IPS DF 6.9 (cell line): ENCODE data around the gene NPAS2.

Experiments used
- DNase-seq: peaks from one replicate; pipeline ENCODE4 v3.0.0-alpha.2; 2013; ENCODE audit warnings: low read depth, low spot score
- H3K27ac ChIP-seq: one replicate; pipeline ENCODE4 v1.5.1; 2013; ENCODE audit warnings: low read length, control low read depth
- H3K27me3 ChIP-seq: 2 replicates; pipeline ENCODE4 v1.6.1; 2013; ENCODE audit warnings: mild to moderate bottlenecking, low read length; ENCODE audit not compliant: control insufficient read depth, insufficient read depth
- H3K36me3 ChIP-seq: 2 replicates; pipeline ENCODE4 v1.6.1; 2013; ENCODE audit warnings: low read length; ENCODE audit not compliant: control insufficient read depth, insufficient read depth
- H3K4me1 ChIP-seq: 2 replicates; pipeline ENCODE4 v1.6.1; 2013; ENCODE audit warnings: low read length; ENCODE audit not compliant: control insufficient read depth, insufficient read depth
- H3K4me3 ChIP-seq: 2 replicates; pipeline ENCODE4 v1.5.1; 2013; ENCODE audit warnings: mild to moderate bottlenecking, low read length
- H3K9me3 ChIP-seq: 2 replicates; pipeline ENCODE4 v1.6.1; 2013; ENCODE audit warnings: low read length, inconsistent platforms; ENCODE audit not compliant: control insufficient read depth, insufficient read depth
- WGBS: extraction: QIAGEN DNeasy Blood & Tissue Kit; methylation state at CpG from one replicate; pipeline ENCODE4 v1.1.7; 2013; ENCODE audit warnings: mixed read lengths, missing lambda C conversion rate; ENCODE audit not compliant: insufficient read length, insufficient coverage; 5-methylcytosine and 5-hydroxymethylcytosine counted together

NPAS2 gene

DNA sequence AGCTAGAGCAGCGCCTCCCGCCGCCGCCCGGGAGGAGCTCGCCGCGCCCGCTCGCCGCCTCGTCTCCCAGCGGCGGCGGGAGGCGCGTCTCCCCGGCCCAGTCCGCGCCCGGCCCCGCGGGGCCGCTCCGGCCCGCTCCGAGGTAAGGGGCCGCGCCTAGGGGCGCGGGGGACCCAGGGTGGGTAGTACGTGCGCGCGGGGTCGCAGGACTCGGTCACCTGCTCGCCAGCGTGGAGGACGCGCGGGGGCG is 259 bp downstream of the NPAS2 start:
- no peak overlapping the region for H3K27ac ChIP-seq
- H3K4me3 ChIP-seq: peak overlapping the region; percentile 46; the same call in 1 of the 2 replicates
- no peak for DNase-seq
- no peaks in the 10 kb centered on the region for H3K9me3 ChIP-seq
- peaks cover 1% of the 10 kb centered on the region; the same call in 1 of the 2 replicates for H3K4me1 ChIP-seq
- H3K36me3 ChIP-seq: no peaks in the 10 kb centered on the region
- no CpG with 5 or more reads among the region's 43 CpGs for WGBS
- peaks cover 29% of the 10 kb centered on the region for H3K27me3 ChIP-seq

DNA sequence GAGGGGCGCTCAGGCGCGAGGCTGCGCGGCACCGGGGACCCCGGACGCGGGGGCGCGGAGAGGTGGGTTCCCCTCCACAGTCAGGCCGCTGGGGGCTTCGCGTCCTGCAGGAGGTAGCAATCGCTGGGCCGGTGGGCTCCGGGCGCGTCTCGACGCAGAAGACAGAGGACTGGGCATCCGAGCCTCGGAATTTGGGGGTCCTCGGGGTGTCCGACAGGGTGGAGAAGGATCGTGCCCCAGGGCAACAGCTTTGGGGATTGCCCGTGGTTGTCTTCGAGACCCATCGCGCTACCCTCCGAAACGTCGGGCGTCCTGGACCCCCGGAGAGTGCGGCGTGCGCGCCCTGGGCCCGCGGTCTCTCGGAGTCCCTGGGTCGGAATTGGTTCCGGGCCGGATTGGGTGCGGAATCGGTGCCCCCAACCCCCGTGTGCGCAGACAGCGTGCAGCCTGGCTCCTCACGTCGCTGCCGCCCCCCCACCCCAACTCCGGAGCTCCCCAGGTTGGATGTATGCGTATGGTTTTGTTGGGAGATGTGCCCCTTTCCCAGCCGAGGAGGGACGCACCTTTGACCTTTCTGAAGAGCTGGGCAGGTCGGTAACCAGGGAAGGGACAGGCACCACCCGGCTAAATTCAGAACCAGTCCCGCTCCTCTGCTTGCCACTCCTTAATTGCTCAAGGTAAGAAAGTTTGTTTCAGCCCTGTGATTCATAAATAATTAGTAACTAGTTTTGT is 750 bp downstream of the NPAS2 start:
- H3K4me1 ChIP-seq: peaks cover 1% of the 10 kb centered on the region; the same call in 1 of the 2 replicates
- no CpG with 5 or more reads among the region's 60 CpGs for WGBS
- peaks cover 29% of the 10 kb centered on the region for H3K27me3 ChIP-seq
- no peaks in the 10 kb centered on the region for H3K36me3 ChIP-seq
- peak overlapping the region; percentile 46; the same call in 1 of the 2 replicates for H3K4me3 ChIP-seq
- DNase-seq: no peak
- no peak overlapping the region for H3K27ac ChIP-seq
- H3K9me3 ChIP-seq: no peaks in the 10 kb centered on the region

GRCh38 chr2:100821255-100821910 is 1.4 kb downstream of the NPAS2 start:
- Histone ChIP-seq H3K27ac (no peak overlapping the region), H3K27me3 (peaks cover 29% of the 10 kb centered on the region), H3K9me3 (no peaks in the 10 kb centered on the region), H3K36me3 (no peaks in the 10 kb centered on the region), H3K4me3 (no peak overlapping the region; the same call in 1 of the 2 replicates), H3K4me1 (peaks cover 1% of the 10 kb centered on the region; the same call in 1 of the 2 replicates)
- no CpG with 5 or more reads among the region's 14 CpGs for WGBS
- DNase-seq: no peak

DNA sequence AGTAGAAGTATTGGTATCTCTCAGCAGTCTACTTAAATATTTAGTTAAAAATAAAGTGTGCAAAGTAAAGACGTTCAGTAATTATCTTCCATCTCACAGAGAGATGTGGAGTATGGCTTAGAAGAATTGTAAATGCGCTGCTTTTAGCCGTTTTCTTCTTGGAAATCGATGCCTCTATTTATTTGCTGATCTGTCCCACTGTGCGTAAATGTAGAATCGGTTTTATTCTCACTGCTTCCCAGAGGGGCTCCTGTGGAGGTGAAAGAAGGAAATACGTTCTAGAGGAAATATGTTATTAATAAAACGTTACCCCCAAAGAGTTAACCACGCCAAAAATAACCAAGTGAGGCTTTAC is 1.9 kb downstream of the NPAS2 start:
- H3K27ac ChIP-seq: no peak overlapping the region
- DNase-seq: no peak
- peaks cover 1% of the 10 kb centered on the region; the same call in 1 of the 2 replicates for H3K4me1 ChIP-seq
- H3K36me3 ChIP-seq: no peaks in the 10 kb centered on the region
- no peaks in the 10 kb centered on the region for H3K9me3 ChIP-seq
- no CpG with 5 or more reads among the region's 9 CpGs for WGBS
- H3K4me3 ChIP-seq: no peak overlapping the region
- peaks cover 29% of the 10 kb centered on the region for H3K27me3 ChIP-seq

DNA sequence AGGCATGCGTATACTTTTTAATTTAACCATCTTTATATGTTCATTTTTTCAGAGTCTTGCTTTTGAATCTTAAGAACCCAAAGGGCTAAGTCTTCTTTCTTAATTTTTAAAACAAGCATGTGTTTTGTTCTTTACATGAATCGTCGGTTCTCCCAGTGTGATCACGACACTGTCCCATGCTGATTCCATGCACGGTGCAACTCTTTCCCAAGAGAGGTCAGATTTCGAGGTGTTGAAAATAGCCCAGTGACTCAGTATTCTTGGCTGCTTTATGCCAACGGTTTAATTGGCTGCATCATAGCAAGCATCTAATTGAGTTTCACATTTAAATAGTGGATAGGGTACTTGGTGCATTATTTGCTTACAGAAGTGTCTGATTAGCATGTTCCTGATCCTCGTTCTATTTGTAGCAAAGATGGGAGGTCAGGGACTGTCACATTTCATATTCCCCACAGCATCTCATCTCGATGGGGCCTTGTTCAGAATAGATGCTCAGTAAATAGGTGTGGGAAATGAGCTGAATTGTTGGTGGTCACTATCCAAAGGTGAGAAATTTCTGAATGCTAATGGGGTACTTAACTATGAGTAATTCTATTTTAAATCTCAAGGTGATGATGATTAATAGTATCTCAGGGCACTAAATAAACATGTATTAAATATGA is 2.8 kb downstream of the NPAS2 start:
- peaks cover 28% of the 10 kb centered on the region for H3K27me3 ChIP-seq
- WGBS: no CpG with 5 or more reads among the region's 9 CpGs
- H3K36me3 ChIP-seq: no peaks in the 10 kb centered on the region
- no peak overlapping the region for H3K27ac ChIP-seq
- no peak overlapping the region for H3K4me3 ChIP-seq
- no peak for DNase-seq
- H3K9me3 ChIP-seq: no peaks in the 10 kb centered on the region
- peaks cover 1% of the 10 kb centered on the region; the same call in 1 of the 2 replicates for H3K4me1 ChIP-seq

- peaks cover 19% of the 10 kb centered on the region for H3K27me3 ChIP-seq
- no CpG with 5 or more reads among the region's 6 CpGs for WGBS
- no peak overlapping the region for H3K27ac ChIP-seq
- no peak for DNase-seq
- H3K9me3 ChIP-seq: no peaks in the 10 kb centered on the region
- no peak overlapping the region for H3K4me3 ChIP-seq
- no peaks in the 10 kb centered on the region for H3K4me1 ChIP-seq
- H3K36me3 ChIP-seq: no peaks in the 10 kb centered on the region
Measured at GRCh38 chr2:100823665-100824438, 3.9 kb downstream of the NPAS2 start.

- Histone ChIP-seq H3K4me1 (no peaks in the 10 kb centered on the region), H3K9me3 (no peaks in the 10 kb centered on the region), H3K27me3 (peaks cover 13% of the 10 kb centered on the region), H3K4me3 (no peak overlapping the region), H3K36me3 (no peaks in the 10 kb centered on the region), H3K27ac (no peak overlapping the region)
- no CpG with 5 or more reads among the region's 5 CpGs for WGBS
- DNase-seq: no peak
Measured at GRCh38 chr2:100824842-100825241, 4.9 kb downstream of the NPAS2 start.

- H3K27me3 ChIP-seq: peaks cover 2% of the 10 kb centered on the region
- no peak overlapping the region for H3K27ac ChIP-seq
- no peaks in the 10 kb centered on the region for H3K36me3 ChIP-seq
- no peak for DNase-seq
- H3K4me3 ChIP-seq: no peak overlapping the region
- no peaks in the 10 kb centered on the region for H3K4me1 ChIP-seq
- H3K9me3 ChIP-seq: no peaks in the 10 kb centered on the region
- no CpG with 5 or more reads among the region's 2 CpGs for WGBS
Measured at GRCh38 chr2:100826494-100826893, 6.6 kb downstream of the NPAS2 start.

GRCh38 chr2:100831158-100831750 is 11.3 kb downstream of the NPAS2 start:
- no CpG with 5 or more reads among the region's 9 CpGs for WGBS
- H3K4me1 ChIP-seq: no peaks in the 10 kb centered on the region
- H3K27ac ChIP-seq: no peak overlapping the region
- no peaks in the 10 kb centered on the region for H3K27me3 ChIP-seq
- DNase-seq: no peak
- no peaks in the 10 kb centered on the region for H3K9me3 ChIP-seq
- H3K4me3 ChIP-seq: no peak overlapping the region
- no peaks in the 10 kb centered on the region for H3K36me3 ChIP-seq

GRCh38 chr2:100831831-100832230 is 11.9 kb downstream of the NPAS2 start:
- no CpG with 5 or more reads among the region's 4 CpGs for WGBS
- Histone ChIP-seq H3K4me1 (no peaks in the 10 kb centered on the region), H3K27me3 (no peaks in the 10 kb centered on the region)

More at GRCh38 chr2:100831831-100832230, 11.9 kb downstream of the NPAS2 start:
- no peak overlapping the region for H3K4me3 ChIP-seq
- no peaks in the 10 kb centered on the region for H3K9me3 ChIP-seq
- no peaks in the 10 kb centered on the region for H3K36me3 ChIP-seq
- no peak overlapping the region for H3K27ac ChIP-seq
- no peak for DNase-seq
